ENCODE results near the gene KLHL8.

KLHL8 gene

DNA sequence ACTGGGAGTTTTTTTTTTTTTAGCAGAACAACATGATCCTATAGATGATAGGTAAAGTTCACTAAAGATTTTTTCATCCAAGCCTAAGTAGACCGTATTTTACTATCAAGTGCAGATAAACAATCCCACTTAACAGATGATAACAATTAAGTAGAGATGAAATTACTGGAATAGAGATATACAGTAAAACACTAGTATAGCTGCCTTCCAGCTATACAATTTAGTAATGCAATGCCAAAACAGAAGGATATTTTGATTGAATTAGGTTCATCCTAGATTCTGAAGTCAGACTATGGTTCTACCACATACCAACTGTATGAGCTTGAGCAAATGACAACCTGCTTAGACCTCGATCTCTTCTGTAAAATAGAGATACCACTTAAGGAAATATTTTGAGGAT lies 24.3 kb downstream of the KLHL8 start:
- no peak overlapping the region for H3K4me3 ChIP-seq (ENCODE audit: low read length)
- DNase-seq (ENCODE audit: low read depth), result no peak
- TF ChIP-seq, protein P1, sequence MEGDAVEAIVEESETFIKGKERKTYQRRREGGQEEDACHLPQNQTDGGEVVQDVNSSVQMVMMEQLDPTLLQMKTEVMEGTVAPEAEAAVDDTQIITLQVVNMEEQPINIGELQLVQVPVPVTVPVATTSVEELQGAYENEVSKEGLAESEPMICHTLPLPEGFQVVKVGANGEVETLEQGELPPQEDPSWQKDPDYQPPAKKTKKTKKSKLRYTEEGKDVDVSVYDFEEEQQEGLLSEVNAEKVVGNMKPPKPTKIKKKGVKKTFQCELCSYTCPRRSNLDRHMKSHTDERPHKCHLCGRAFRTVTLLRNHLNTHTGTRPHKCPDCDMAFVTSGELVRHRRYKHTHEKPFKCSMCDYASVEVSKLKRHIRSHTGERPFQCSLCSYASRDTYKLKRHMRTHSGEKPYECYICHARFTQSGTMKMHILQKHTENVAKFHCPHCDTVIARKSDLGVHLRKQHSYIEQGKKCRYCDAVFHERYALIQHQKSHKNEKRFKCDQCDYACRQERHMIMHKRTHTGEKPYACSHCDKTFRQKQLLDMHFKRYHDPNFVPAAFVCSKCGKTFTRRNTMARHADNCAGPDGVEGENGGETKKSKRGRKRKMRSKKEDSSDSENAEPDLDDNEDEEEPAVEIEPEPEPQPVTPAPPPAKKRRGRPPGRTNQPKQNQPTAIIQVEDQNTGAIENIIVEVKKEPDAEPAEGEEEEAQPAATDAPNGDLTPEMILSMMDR (IDR thresholded peaks at IDR 0.05; ENCODE audit: insufficient read depth, low read depth, low read length, missing control alignments), result no peak

DNA sequence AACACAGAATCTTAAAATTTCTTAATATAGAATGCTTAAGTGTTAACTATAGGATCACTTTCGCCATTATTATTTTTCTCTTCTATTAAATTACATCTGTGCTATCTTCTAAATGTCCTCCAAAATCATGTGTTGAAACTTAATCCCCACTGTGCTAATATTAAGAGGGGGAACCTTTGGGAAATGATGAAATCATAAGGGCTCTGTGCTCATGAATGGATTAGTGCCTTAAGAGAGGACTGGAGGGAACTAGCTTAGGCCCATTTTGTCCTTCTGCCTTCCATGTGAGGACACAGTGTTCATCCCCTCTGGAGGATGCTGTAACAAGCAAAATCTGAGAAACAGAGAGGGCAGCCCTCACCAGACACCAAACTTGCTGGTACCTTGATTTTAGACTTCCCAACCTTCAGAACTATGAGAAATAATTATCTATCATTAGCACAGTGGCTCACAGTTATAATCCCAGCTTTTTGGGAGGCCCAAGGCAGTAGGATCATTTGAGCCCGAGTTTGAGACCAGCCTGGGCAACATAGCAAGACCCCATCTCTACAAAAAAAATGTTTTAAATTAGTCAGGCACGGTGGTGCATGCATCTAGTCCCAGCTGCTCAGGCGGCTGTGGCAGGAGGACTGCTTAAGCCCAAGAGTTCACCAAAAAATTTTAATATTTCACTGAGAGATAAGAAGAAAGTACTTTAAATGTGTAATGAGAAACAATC lies 26.3 kb downstream of the KLHL8 start:
- no peak for DNase-seq (ENCODE audit: low read depth)
- no peak overlapping the region for H3K4me3 ChIP-seq (ENCODE audit: low read length)
- TF ChIP-seq, protein P1 (IDR thresholded peaks at IDR 0.05; ENCODE audit: insufficient read depth, low read depth, low read length, missing control alignments), result no peak

DNA sequence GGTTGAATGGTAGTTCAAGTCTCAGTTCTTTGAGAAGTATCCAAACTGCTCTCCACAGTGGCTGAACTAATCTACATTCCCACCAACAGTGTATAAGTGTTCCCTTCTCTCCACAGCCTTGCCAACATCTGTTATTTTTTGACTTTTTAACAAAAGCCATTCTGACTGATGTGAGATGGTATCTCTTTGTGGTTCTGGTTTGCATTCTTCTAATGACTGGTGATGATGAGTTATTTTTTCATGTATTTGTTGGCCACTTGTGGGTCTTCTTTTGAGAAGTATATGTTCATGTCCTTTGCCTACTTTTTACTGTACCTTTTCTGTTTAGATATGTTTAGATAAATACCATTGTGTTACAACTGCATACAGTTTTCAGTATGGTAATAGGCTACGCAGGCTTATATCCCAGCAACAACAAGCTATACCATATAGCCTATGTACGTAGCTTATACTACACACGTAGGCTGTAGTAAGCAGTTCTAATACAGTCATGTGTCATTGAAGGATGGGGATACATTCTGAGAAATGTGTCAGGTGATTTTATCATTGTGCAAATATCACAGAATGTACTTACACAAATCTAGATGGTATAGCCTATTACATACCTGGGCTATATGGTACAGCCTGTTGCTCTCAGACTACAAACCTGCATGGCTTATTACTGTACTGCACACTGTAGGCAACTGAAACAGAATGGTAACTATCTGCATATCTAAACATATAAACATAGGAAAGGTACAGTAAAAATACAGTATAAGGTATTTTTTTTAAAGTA lies 28.1 kb downstream of the KLHL8 start:
- TF ChIP-seq, protein P1 (IDR thresholded peaks at IDR 0.05; ENCODE audit: insufficient read depth, low read depth, low read length, missing control alignments), result no peak
- H3K4me3 ChIP-seq (ENCODE audit: low read length), result no peak overlapping the region
- DNase-seq (ENCODE audit: low read depth), result no peak

DNA sequence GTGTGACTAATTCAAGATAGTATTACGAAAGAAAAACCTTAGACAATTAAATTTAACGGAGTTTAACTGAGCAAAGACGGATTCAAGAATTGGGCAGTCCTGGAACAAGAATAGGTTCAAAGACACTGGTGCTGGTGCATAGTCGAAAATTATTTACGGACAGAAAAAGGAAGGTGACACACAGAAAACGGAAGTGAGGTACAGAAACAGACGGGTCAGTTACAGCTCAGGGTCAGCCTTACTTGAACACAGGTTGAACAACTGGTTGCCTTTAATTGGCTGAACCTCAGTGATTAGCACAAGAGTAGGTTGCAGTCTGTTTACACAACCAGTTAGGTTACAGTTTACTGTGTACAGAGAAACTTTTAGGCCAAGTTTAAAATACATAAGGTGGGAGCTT lies 31.5 kb downstream of the KLHL8 start:
- DNase-seq (ENCODE audit: low read depth), result no peak
- TF ChIP-seq, protein P1 (IDR thresholded peaks at IDR 0.05; ENCODE audit: insufficient read depth, low read depth, low read length, missing control alignments), result no peak
- H3K4me3 ChIP-seq (ENCODE audit: low read length), result no peak overlapping the region

DNA sequence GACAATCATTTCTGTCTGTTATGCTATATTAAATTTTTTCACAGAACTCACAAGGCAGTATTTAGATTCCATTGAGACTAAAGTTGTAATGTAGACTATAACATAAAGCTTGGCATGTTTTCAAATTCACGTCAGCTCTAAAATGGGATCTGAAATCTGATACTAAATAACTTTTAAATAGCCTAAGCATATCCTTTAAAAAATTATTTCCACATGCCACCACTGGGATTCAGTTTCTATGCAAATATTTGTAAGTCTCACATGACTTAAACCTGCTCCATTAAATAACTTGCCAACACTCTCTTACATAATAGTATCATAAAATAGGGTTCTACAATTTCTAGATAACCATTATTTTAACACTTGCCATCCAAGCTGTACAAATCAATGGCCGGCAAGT lies 32.4 kb downstream of the KLHL8 start:
- TF ChIP-seq, protein P1 (IDR thresholded peaks at IDR 0.05; ENCODE audit: insufficient read depth, low read depth, low read length, missing control alignments), result no peak
- peak; percentile 5 for DNase-seq (ENCODE audit: low read depth)
- H3K4me3 ChIP-seq (ENCODE audit: low read length), result no peak overlapping the region

DNA sequence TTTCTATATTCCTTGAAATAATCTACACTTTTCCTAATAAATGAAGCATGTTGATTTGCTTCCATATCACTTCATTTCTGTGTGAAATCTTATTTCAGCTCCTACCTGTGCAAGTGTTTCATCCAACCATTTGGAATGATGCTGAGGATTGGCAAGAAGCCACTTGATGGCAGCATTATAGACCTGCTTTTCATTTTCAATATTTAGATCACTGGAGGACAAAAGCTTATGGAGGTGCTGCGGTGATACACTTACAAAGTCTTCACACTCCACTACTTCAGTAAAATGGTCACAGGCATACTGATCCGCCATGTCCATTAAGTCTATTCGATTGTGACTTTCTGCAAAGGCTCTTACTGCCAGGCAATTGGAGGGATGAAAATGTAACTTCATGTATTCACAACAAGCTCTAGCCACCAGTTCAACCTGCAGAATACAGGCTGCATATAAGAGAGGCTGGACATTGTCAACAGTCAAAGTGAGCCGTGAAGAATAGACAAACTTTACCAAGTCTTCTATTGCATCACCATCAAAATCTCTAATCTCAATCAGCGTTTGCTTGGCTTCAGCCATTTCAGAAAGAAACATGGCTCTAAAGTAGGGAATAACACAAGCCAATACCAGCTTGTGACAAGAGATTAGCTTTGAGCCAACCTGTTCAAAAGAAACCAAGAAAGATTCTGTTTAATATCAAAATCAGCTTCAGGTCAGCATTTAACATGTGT lies 35.1 kb downstream of the KLHL8 start:
- no peak for DNase-seq (ENCODE audit: low read depth)
- TF ChIP-seq, protein P1 (IDR thresholded peaks at IDR 0.05; ENCODE audit: insufficient read depth, low read depth, low read length, missing control alignments), result no peak
- no peak overlapping the region for H3K4me3 ChIP-seq (ENCODE audit: low read length)
